Fibroblast of lung (primary cell): ENCODE data around the gene SRGAP1. TPM values are rescaled to one million over a fixed set of nuclear protein-coding genes. Genes with fewer than 3 reads are reported as not detected.

Experiments
- DNase-seq, 2 donors: peaks; one replicate each; pipeline versions ENCODE4 v3.0.0 to v3.0.0-alpha.2; 2010; ENCODE audit warnings: low read depth in 2 of 2
- H2AFZ ChIP-seq: 2 replicates; pipeline ENCODE4 v1.5.1; 2012; ENCODE audit warnings: low read length, control low read depth, inconsistent platforms
- H3K27ac ChIP-seq: 2 replicates; pipeline ENCODE4 v1.5.1; 2011; ENCODE audit warnings: low read length, control low read depth; ENCODE audit not compliant: insufficient read depth
- H3K27me3 ChIP-seq: 2 replicates; pipeline ENCODE4 v1.5.1; 2011; ENCODE audit warnings: mild to moderate bottlenecking, low read length; ENCODE audit not compliant: control insufficient read depth, insufficient read depth
- H3K36me3 ChIP-seq: 2 replicates; pipeline ENCODE4 v1.5.1; 2011; ENCODE audit warnings: low read length; ENCODE audit not compliant: control insufficient read depth, insufficient read depth
- H3K4me1 ChIP-seq: 2 replicates; pipeline ENCODE4 v1.5.1; 2011; ENCODE audit warnings: low read length; ENCODE audit not compliant: control insufficient read depth, insufficient read depth; ENCODE audit errors: extremely low read depth
- H3K4me2 ChIP-seq: 2 replicates; pipeline ENCODE4 v1.5.1; 2011; ENCODE audit warnings: low read length, control low read depth; ENCODE audit not compliant: insufficient read depth; ENCODE audit errors: extremely low read depth
- H3K4me3 ChIP-seq, 4 experiments: fragments of 200-600 bp in 1 of 4; sonication (generic) in 1 of 4; replicated peaks in 1 of 4; 2 replicates each; pipeline ENCODE4 v1.5.1; 2011 to 2016; ENCODE audit warnings: low read length in 4 of 4, low read depth in 3 of 4, mild to moderate bottlenecking in 3 of 4, control low read depth in 2 of 4, inconsistent platforms in 1 of 4, mixed read lengths in 1 of 4; ENCODE audit not compliant: insufficient read depth in 1 of 4; ENCODE audit errors: control extremely low read depth in 1 of 4
- H3K79me2 ChIP-seq: 2 replicates; pipeline ENCODE4 v1.5.1; 2012; ENCODE audit warnings: mild to moderate bottlenecking, low read length, inconsistent platforms; ENCODE audit not compliant: control insufficient read depth, insufficient read depth
- H3K9ac ChIP-seq: 2 replicates; pipeline ENCODE4 v1.5.1; 2011; ENCODE audit warnings: mild to moderate bottlenecking, low read length, control low read depth; ENCODE audit not compliant: insufficient read depth
- H3K9me3 ChIP-seq: 2 replicates; pipeline ENCODE4 v1.5.1; 2012; ENCODE audit warnings: low read depth, low read length; ENCODE audit not compliant: control insufficient read depth, insufficient read depth
- H4K20me1 ChIP-seq: 2 replicates; pipeline ENCODE4 v1.5.1; 2011; ENCODE audit warnings: low read length; ENCODE audit not compliant: control insufficient read depth, insufficient read depth; ENCODE audit errors: extremely low read depth
- CTCF ChIP-seq, 2 donors: IDR thresholded peaks in 1 of 2; conservative IDR thresholded peaks in 1 of 2; 1 replicate in 1 of 2; 2 replicates in 1 of 2; pipeline ENCODE4 v1.5.1; 2011 to 2012; ENCODE audit warnings: low read length in 2 of 2, control low read depth in 1 of 2, inconsistent platforms in 1 of 2, low read depth in 1 of 2, mild to moderate bottlenecking in 1 of 2
- EZH2 ChIP-seq: IDR thresholded peaks from 2 replicates; pipeline ENCODE4 v1.5.1; 2012; ENCODE audit warnings: low read length, control low read depth, mild to moderate bottlenecking; ENCODE audit errors: missing control alignments
- polyA plus RNA-seq, 2 donors: library from polyadenylated mRNA; depleted of rRNA in 1 of 2; stranded (reverse) in 1 of 2; unstranded in 1 of 2; fragments of >200 nt; gene quantifications; 2 replicates each; pipeline ENCODE4 v1.2.1, GENCODE V29; 2011 to 2012; ENCODE audit warnings: missing spikeins in 1 of 2
- total RNA-seq: library from RNA; depleted of rRNA; stranded (reverse); fragments of >200 nt; gene quantifications from 2 replicates; pipeline ENCODE4 v1.2.1, GENCODE V29; 2014

SRGAP1 gene
- total and polyA plus RNA-seq, 2 donors (not counting 1 experiment from before 2014, with no cell fraction given) = 18.9 to 30.2 TPM

- no peak overlapping the region for H2AFZ ChIP-seq
- no peaks in the 10 kb centered on the region for H3K79me2 ChIP-seq
- no peaks in the 10 kb centered on the region for H3K27me3 ChIP-seq
- no peak overlapping the region for H3K4me2 ChIP-seq
- H3K36me3 ChIP-seq = no peaks in the 10 kb centered on the region
- no peak for TF ChIP-seq EZH2
- TF ChIP-seq CTCF (conservative IDR thresholded peaks at IDR 0.05 in 1 of 2, IDR thresholded peaks at IDR 0.05 in 1 of 2; ENCODE audit: low read depth in 1 of 2, low read length in 2 of 2) = no peak
- H3K4me1 ChIP-seq = no peaks in the 10 kb centered on the region
- no peak for DNase-seq
- no peak overlapping the region for H3K4me3 ChIP-seq
- no peak overlapping the region for H3K9ac ChIP-seq
- H3K9me3 ChIP-seq = no peaks in the 10 kb centered on the region
- no peak overlapping the region for H3K27ac ChIP-seq
- H4K20me1 ChIP-seq = no peaks in the 10 kb centered on the region
Measured at GRCh38 chr12:63816031-63816430, 28.5 kb upstream of the SRGAP1 start.

- no peak overlapping the region for H3K27ac ChIP-seq
- H3K9ac ChIP-seq = no peak overlapping the region
- no peak overlapping the region for H2AFZ ChIP-seq
- no peaks in the 10 kb centered on the region for H3K79me2 ChIP-seq
- DNase-seq = no peak
- H3K36me3 ChIP-seq = no peaks in the 10 kb centered on the region
- H3K4me2 ChIP-seq = no peak overlapping the region
- TF ChIP-seq EZH2 (no peak), CTCF (conservative IDR thresholded peaks at IDR 0.05 in 1 of 2, IDR thresholded peaks at IDR 0.05 in 1 of 2; ENCODE audit: low read depth in 1 of 2, low read length in 2 of 2) (no peak)
- H3K9me3 ChIP-seq = no peaks in the 10 kb centered on the region
- peaks cover 2% of the 10 kb centered on the region for H3K4me1 ChIP-seq
- H3K4me3 ChIP-seq = no peak overlapping the region
- no peaks in the 10 kb centered on the region for H4K20me1 ChIP-seq
- no peaks in the 10 kb centered on the region for H3K27me3 ChIP-seq
Measured at GRCh38 chr12:63820427-63820826, 24.1 kb upstream of the SRGAP1 start.

GRCh38 chr12:63821781-63822251 is 22.7 kb upstream of the SRGAP1 start:
- Histone ChIP-seq H3K9me3 (no peaks in the 10 kb centered on the region), H3K4me3 (peak overlapping the region; percentile 46 to 60 (median 50)), H2AFZ (peak overlapping the region; percentile 99), H3K4me1 (peaks cover 2% of the 10 kb centered on the region), H3K27ac (peak overlapping the region; percentile 73), H3K27me3 (no peaks in the 10 kb centered on the region), H3K79me2 (no peaks in the 10 kb centered on the region), H3K4me2 (peak overlapping the region; percentile 49), H4K20me1 (no peaks in the 10 kb centered on the region), H3K9ac (peak overlapping the region; percentile 57), H3K36me3 (no peaks in the 10 kb centered on the region)
- TF ChIP-seq CTCF (conservative IDR thresholded peaks at IDR 0.05 in 1 of 2, IDR thresholded peaks at IDR 0.05 in 1 of 2; ENCODE audit: low read depth in 1 of 2, low read length in 2 of 2) (no peak), EZH2 (no peak)
- peak; percentile 23 to 49 for DNase-seq
